ENCODE data around the gene WNT7A. TPM values are rescaled to one million over a fixed set of nuclear protein-coding genes. Genes with fewer than 3 reads are reported as not detected.

The WNT7A gene
- total RNA-seq, 3 donors from 2014 or later, result not detected

DNA sequence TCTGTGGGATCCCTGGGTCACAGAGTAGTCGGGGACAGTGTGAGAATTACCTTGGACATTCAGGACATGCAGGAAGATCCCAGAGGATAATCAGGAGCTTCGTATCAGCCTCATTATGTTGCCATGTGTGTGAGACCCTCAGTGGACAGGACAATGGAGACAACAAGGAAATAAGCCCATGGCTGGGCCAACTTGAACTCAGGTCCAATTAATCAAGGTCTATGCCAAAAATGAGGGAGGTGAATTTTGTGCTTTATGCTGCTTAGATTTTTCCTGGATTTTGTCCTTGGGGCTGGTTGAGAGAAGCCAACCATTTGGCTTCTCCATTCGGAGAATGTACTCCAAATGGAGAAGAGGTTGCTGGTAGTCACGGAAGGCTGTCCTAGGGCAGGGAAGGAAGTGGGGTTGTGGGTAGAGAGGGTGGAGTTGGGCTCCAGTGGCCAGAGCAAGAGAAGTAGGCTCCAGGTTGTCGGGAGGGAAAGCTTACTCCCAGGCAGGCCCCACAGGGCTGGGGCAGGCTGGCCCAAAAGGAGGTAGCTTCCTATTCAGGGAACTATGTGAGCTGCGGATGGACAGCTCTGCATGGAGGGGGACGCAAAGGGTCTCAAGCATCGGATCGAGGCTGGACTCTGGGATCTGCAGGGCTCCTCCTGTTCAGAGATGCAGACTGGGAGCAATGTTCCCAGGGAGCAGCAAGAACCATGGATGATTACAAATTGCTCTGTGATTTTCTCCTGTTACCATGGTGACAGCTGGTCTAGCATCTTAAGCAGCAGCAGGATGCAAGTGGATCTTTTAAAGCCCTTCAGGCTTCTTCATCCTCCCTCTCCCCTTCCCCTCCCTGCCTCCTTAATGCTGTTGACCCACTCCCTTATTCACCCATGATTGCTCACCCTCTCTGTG is 91.1 kb downstream of the WNT7A start:
- intact Hi-C loops (cut with DNase I, micrococcal nuclease), result no loop called here
- Histone ChIP-seq H3K4me1 (ENCODE audit: low read depth) (no peaks in the 10 kb centered on the region), H3K4me3 (no peak overlapping the region), H3K36me3 (ENCODE audit: low read depth) (no peaks in the 10 kb centered on the region), H3K9me3 (no peaks in the 10 kb centered on the region)
- TF ChIP-seq, protein P1, sequence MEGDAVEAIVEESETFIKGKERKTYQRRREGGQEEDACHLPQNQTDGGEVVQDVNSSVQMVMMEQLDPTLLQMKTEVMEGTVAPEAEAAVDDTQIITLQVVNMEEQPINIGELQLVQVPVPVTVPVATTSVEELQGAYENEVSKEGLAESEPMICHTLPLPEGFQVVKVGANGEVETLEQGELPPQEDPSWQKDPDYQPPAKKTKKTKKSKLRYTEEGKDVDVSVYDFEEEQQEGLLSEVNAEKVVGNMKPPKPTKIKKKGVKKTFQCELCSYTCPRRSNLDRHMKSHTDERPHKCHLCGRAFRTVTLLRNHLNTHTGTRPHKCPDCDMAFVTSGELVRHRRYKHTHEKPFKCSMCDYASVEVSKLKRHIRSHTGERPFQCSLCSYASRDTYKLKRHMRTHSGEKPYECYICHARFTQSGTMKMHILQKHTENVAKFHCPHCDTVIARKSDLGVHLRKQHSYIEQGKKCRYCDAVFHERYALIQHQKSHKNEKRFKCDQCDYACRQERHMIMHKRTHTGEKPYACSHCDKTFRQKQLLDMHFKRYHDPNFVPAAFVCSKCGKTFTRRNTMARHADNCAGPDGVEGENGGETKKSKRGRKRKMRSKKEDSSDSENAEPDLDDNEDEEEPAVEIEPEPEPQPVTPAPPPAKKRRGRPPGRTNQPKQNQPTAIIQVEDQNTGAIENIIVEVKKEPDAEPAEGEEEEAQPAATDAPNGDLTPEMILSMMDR (IDR thresholded peaks at IDR 0.05), result no peak
- no peak for ATAC-seq
- no peak for DNase-seq

DNA sequence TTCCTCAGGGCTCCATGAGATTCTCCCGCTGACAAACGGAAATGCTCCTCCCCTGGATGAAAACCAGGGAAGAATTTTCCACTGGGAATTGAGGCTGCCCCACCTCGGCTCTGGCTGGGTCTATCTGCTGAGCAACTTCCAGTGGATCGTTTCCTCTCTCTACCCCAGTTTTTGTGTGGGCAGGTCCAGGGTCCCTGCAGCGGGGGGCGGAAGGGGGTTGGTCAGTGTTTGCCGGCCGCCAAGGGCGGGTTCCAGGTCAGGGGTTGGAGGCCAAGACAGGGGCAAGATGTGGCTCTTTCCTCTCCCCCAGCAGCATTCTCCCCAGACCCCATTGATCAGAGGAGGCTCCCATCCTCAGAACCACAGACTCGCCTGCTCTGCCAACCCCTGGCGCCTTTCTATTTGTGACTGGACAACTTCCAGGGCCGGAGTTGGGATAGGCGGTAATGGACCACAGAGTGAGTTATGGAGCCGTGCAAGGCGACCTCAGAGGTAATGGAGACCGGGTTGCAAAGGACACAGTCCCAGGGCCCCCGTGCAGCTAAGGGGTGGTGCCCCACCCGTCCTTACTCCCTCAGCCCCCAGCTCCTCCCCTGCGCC is 92.2 kb downstream of the WNT7A start:
- Histone ChIP-seq H3K4me1 (ENCODE audit: low read depth) (no peaks in the 10 kb centered on the region), H3K36me3 (ENCODE audit: low read depth) (no peaks in the 10 kb centered on the region), H3K4me3 (no peak overlapping the region), H3K9me3 (no peaks in the 10 kb centered on the region)
- DNase-seq (no peak), ATAC-seq (no peak)
- intact Hi-C loops (cut with DNase I, micrococcal nuclease), result no loop called here
- TF ChIP-seq, protein P1 (IDR thresholded peaks at IDR 0.05), result no peak

DNA sequence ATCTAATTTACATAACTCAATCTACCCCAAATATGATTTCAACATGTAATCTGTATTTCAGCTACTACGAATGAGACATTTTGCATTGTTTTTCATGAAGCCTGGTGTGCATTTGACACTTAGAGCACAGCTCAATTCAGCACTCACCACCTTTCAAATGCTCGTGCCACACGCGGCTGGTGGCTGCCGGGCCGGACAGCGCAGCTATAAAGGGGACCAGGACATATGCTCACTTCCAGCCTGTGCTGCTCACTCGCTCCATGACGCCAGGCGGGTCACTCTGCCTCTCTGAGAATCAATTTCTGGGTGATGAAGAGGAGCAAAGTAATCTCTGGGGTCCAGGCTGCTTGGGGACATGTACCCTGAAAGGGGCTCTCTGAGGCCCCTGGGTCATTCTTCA is 93.1 kb downstream of the WNT7A start:
- ATAC-seq, result no peak
- DNase-seq, result no peak
- TF ChIP-seq, protein P1 (IDR thresholded peaks at IDR 0.05), result no peak
- Histone ChIP-seq H3K36me3 (ENCODE audit: low read depth) (no peaks in the 10 kb centered on the region), H3K4me1 (ENCODE audit: low read depth) (no peaks in the 10 kb centered on the region), H3K4me3 (no peak overlapping the region), H3K9me3 (no peaks in the 10 kb centered on the region)
- intact Hi-C loops (cut with DNase I, micrococcal nuclease), result no loop called here

DNA sequence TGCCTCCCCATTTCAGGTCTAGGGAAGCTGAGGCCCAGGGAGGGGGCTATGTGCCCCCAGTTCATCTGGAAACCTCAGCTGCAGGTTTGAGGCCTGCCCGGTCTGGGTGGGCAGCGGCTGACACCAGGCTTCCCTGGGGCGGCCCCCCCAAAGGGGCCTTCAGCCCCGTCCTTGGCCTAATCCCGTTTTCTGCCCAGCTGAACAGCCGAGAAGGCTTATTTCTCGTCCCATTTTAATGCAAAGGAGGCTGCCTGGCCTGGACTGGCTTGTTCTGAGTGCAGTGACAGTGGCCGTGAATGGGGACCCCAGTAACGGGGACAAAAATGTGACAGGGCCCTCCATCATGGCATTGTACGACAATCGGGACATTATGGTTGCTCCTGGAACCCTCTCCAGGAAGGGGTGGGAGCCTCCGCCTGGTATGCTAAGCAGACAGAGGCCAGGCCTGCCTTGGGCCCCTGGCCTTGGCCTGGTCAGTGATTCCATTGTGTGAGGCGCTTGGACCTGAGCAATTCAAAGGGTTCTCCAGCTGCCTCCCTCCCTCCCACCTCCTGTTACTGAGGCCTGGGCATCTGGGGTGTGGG is 93.9 kb downstream of the WNT7A start:
- intact Hi-C loops (cut with DNase I, micrococcal nuclease), result no loop called here
- no peak overlapping the region for H3K4me3 ChIP-seq
- TF ChIP-seq, protein P1 (IDR thresholded peaks at IDR 0.05), result no peak
- DNase-seq, result no peak
- no peak for ATAC-seq
- no peaks in the 10 kb centered on the region for H3K36me3 ChIP-seq (ENCODE audit: low read depth)
- no peaks in the 10 kb centered on the region for H3K9me3 ChIP-seq
- no peaks in the 10 kb centered on the region for H3K4me1 ChIP-seq (ENCODE audit: low read depth)

DNA sequence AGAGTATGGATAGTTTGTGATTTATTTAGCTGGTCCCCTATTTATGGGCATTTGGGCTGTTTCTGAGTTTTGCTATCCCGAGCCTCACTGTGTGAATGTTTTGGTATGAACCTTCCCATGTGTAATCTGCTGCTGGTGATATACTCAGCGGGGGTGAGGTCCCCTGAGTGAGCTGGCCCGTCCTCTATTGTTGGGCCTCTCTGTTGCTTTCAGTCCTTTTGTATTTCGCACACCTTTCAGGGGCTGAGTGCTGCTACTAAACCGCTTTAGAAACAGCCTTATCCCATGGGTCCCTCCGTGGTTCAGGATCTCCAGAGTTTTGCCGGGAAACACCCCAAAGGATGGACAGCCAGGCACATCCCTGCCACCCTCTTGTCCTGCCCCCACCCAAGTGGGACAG is 94.5 kb downstream of the WNT7A start:
- DNase-seq (no peak), ATAC-seq (no peak)
- Histone ChIP-seq H3K4me1 (ENCODE audit: low read depth) (no peaks in the 10 kb centered on the region), H3K9me3 (no peaks in the 10 kb centered on the region), H3K4me3 (no peak overlapping the region), H3K36me3 (ENCODE audit: low read depth) (no peaks in the 10 kb centered on the region)
- TF ChIP-seq, protein P1 (IDR thresholded peaks at IDR 0.05), result no peak
- intact Hi-C loops (cut with DNase I, micrococcal nuclease), result no loop called here
